GM12878 (cell line): Measurements from ENCODE around the gene FGF14. TPM values are rescaled to one million over a fixed set of nuclear protein-coding genes. Genes with fewer than 3 reads are reported as not detected.

Experiments
- ATAC-seq: fragments of 200-7000 bp; cut with Tn5 transposase; 3 replicates; pipeline ENCODE4 v1.9.1; 2020; ENCODE audit warnings: mild to moderate bottlenecking, moderate library complexity
- BruUV-seq: library from RNA; stranded (reverse); fragments of 400-500 nt; replicated peaks from 2 replicates; lab custom pipeline; 2021; lab: Mats Ljungman, UMichigan
- CTCF ChIA-PET: fragments of 300-600 bp; sonication (Branson Sonifier 250); formaldehyde crosslinking; extraction: SDS; loops from one replicate; lab custom pipeline; 2021; ENCODE audit warnings: inconsistent platforms; lab: Yijun Ruan, JAX
- POLR2A ChIA-PET: fragments of 350-600 bp; formaldehyde crosslinking; extraction: SDS; loops from one replicate; lab custom pipeline; 2021; ENCODE audit warnings: inconsistent platforms; lab: Charles Lee
- RAD21 ChIA-PET: fragments of 300-600 bp; sonication (Branson Sonifier 250); formaldehyde crosslinking; loops from one replicate; lab custom pipeline; 2023; ENCODE audit warnings: antibody characterized with exemption; ENCODE audit not compliant: unreplicated experiment; lab: Charles Lee
- SMC1A ChIA-PET: fragments of 300-600 bp; sonication (Branson Sonifier 250); formaldehyde crosslinking; loops from one replicate; lab custom pipeline; 2023; ENCODE audit not compliant: unreplicated experiment, uncharacterized antibody; lab: Charles Lee
- DNase-seq: peaks from one replicate; pipeline ENCODE4 v3.0.0-alpha.2; 2011; ENCODE audit warnings: low read depth, low spot score
- FAIRE-seq: peaks from 3 replicates; lab custom pipeline; 2011; peaks lifted over from hg19 to GRCh38; lab: Jason Lieb, UNC
- H2AFZ ChIP-seq: 2 replicates; pipeline ENCODE4 v1.6.0; 2011; ENCODE audit warnings: low read depth, low read length, control low read depth; ENCODE audit not compliant: control insufficient read depth
- H3K27ac ChIP-seq: 2 replicates; pipeline ENCODE4 v1.5.1; 2011; ENCODE audit warnings: control low read depth; ENCODE audit not compliant: control insufficient read depth, insufficient read depth
- H3K27me3 ChIP-seq, 2 experiments: replicated peaks in 1 of 2; 2 replicates each; pipeline versions ENCODE4 v1.6.0 to v1.6.1; 2011; ENCODE audit warnings: low read length in 1 of 2; ENCODE audit not compliant: control insufficient read depth in 2 of 2, insufficient read depth in 2 of 2
- H3K36me3 ChIP-seq, 2 experiments: 2 replicates each; pipeline ENCODE4 v1.5.1; 2011; ENCODE audit warnings: low read length in 1 of 2; ENCODE audit not compliant: control insufficient read depth in 2 of 2, insufficient read depth in 2 of 2
- H3K4me1 ChIP-seq: 2 replicates; pipeline ENCODE4 v1.6.1; 2011; ENCODE audit warnings: mild to moderate bottlenecking, low read length, moderate library complexity, mixed read lengths; ENCODE audit not compliant: control insufficient read depth, insufficient read depth
- H3K4me2 ChIP-seq: 2 replicates; pipeline ENCODE4 v1.6.0; 2011; ENCODE audit warnings: control low read depth; ENCODE audit not compliant: control insufficient read depth, insufficient read depth
- H3K4me3 ChIP-seq: fragments of 200-600 bp; sonication (generic); 2 replicates; pipeline ENCODE4 v1.5.1; 2016
- H3K79me2 ChIP-seq: 2 replicates; pipeline ENCODE4 v1.6.0; 2011; ENCODE audit warnings: low read length; ENCODE audit not compliant: control insufficient read depth, insufficient read depth
- H3K9ac ChIP-seq: 2 replicates; pipeline ENCODE4 v1.8.0; 2011; ENCODE audit warnings: low read length, control low read depth, mixed read lengths; ENCODE audit not compliant: control insufficient read depth, insufficient read depth
- H3K9me3 ChIP-seq: replicated peaks from 3 replicates; pipeline ENCODE4 v1.5.1; 2011; ENCODE audit warnings: mild to moderate bottlenecking, low read length; ENCODE audit not compliant: control insufficient read depth, insufficient read depth
- H4K20me1 ChIP-seq: 2 replicates; pipeline ENCODE4 v1.6.0; 2011; ENCODE audit not compliant: control insufficient read depth, insufficient read depth
- BACH1 ChIP-seq: fragments of 450-650 bp; IDR thresholded peaks from 2 replicates; pipeline ENCODE4 v1.6.1; 2017; ENCODE audit warnings: mild to moderate bottlenecking, borderline replicate concordance
- BCL3 ChIP-seq: IDR thresholded peaks from 2 replicates; pipeline ENCODE4 v1.6.1; 2011; ENCODE audit warnings: borderline replicate concordance, low read depth, mild to moderate bottlenecking, moderate library complexity, low read length; ENCODE audit not compliant: insufficient read depth, poor library complexity, severe bottlenecking
- BHLHE40 ChIP-seq, 2 experiments: fragments of 450-650 bp in 1 of 2; IDR thresholded peaks; 2 replicates each; pipeline ENCODE4 v1.6.1; 2011 to 2017; ENCODE audit warnings: low read depth in 2 of 2, borderline replicate concordance in 1 of 2, improper control_type of control experiment in 1 of 2, low read length in 1 of 2, mild to moderate bottlenecking in 1 of 2
- BRCA1 ChIP-seq: IDR thresholded peaks from 2 replicates; pipeline ENCODE4 v1.6.1; 2011; ENCODE audit warnings: low read depth, low read length, improper control_type of control experiment
- CBFB ChIP-seq: IDR thresholded peaks from 2 replicates; pipeline ENCODE4 v1.6.1; 2016; ENCODE audit warnings: antibody characterized with exemption, low read depth
- CREM ChIP-seq: IDR thresholded peaks from 2 replicates; pipeline ENCODE4 v1.6.1; 2014; ENCODE audit warnings: antibody characterized with exemption, low read depth
- HDAC6 ChIP-seq: fragments of 200-600 bp; sonication (generic); IDR thresholded peaks from one replicate; pipeline ENCODE4 v1.8.0; 2017; ENCODE audit warnings: antibody characterized with exemption; ENCODE audit not compliant: unreplicated experiment
- HDGF ChIP-seq: fragments of 450-650 bp; IDR thresholded peaks from 2 replicates; pipeline ENCODE4 v1.6.1; 2016; ENCODE audit warnings: antibody characterized with exemption
- IRF3 ChIP-seq: fragments of 450-650 bp; IDR thresholded peaks from 2 replicates; pipeline ENCODE4 v1.6.1; 2014; ENCODE audit warnings: mild to moderate bottlenecking
- KDM1A ChIP-seq: fragments of 200-600 bp; sonication (generic); IDR thresholded peaks from 2 replicates; pipeline ENCODE4 v1.6.1; 2016; ENCODE audit warnings: borderline replicate concordance
- LARP7 ChIP-seq: fragments of 450-650 bp; IDR thresholded peaks from 2 replicates; pipeline ENCODE4 v1.6.1; 2017; ENCODE audit warnings: mild to moderate bottlenecking
- MYC ChIP-seq: IDR thresholded peaks from 2 replicates; pipeline ENCODE4 v1.6.1; 2011; ENCODE audit warnings: mild to moderate bottlenecking, low read length, moderate library complexity, inconsistent platforms; ENCODE audit not compliant: insufficient read depth, insufficient replicate concordance, insufficient read length, severe bottlenecking
- NFYA ChIP-seq: IDR thresholded peaks from 2 replicates; pipeline ENCODE4 v1.6.1; 2011; ENCODE audit warnings: low read depth, mild to moderate bottlenecking, low read length, improper control_type of control experiment, borderline replicate concordance
- NRF1 ChIP-seq: conservative IDR thresholded peaks from 2 replicates; pipeline ENCODE4 v1.6.1; 2011; ENCODE audit warnings: mild to moderate bottlenecking, low read depth, low read length, improper control_type of control experiment
- PML ChIP-seq: IDR thresholded peaks from 2 replicates; pipeline ENCODE4 v1.6.1; 2012; ENCODE audit warnings: low read length, inconsistent platforms
- RCOR1 ChIP-seq: conservative IDR thresholded peaks from 2 replicates; pipeline ENCODE4 v1.6.1; 2012; ENCODE audit warnings: low read depth, low read length, improper control_type of control experiment
- RELB ChIP-seq: fragments of 450-650 bp; IDR thresholded peaks from 2 replicates; pipeline ENCODE4 v1.6.1; 2017; ENCODE audit warnings: low read depth, mild to moderate bottlenecking, moderate library complexity
- STAT3 ChIP-seq: IDR thresholded peaks from 2 replicates; pipeline ENCODE4 v1.6.1; 2011; ENCODE audit warnings: low read depth, low read length, improper control_type of control experiment
- ZNF24 ChIP-seq: fragments of 450-650 bp; IDR thresholded peaks from 2 replicates; pipeline ENCODE4 v1.6.1; 2017; ENCODE audit warnings: antibody characterized with exemption, mild to moderate bottlenecking
- WGBS: methylation state at CpG from one replicate; pipeline ENCODE4 v1.1.6; 2016; ENCODE audit warnings: low lambda C conversion rate; ENCODE audit not compliant: insufficient replicate concordance, insufficient coverage; ENCODE audit errors: missing lambda C conversion rate; 5-methylcytosine and 5-hydroxymethylcytosine counted together
- in situ Hi-C: fragments of 300-500 bp; cut with MboI; formaldehyde crosslinking; loops from 9 replicates; pipeline ENCODE4 v1.14.3; 2018; ENCODE audit warnings: mixed read lengths
- intact Hi-C: fragments of 100-400 bp; cut with micrococcal nuclease; formaldehyde crosslinking; loops from one replicate; pipeline ENCODE4 v1.14.2; 2022; ENCODE audit not compliant: unreplicated experiment
- polyA plus RNA-seq, 11 experiments: library from polyadenylated mRNA; depleted of rRNA in 4 of 11; unstranded in 6 of 11; stranded (reverse) in 5 of 11; fragments of >200 nt; fragmentation: Nextera tagmentation in 4 of 11; fragmentation: Illumina TruSeq in 1 of 11; extraction: Ambion mirVana in 4 of 11; extraction: Trizol in 1 of 11; gene quantifications; 1 replicate in 1 of 11; 2 replicates in 10 of 11; pipeline versions ENCODE4 v1.2.1 to v1.2.3, GENCODE V29; 2011 to 2016; ENCODE audit warnings: inconsistent platforms in 2 of 11, missing spikeins in 2 of 11, low read depth in 1 of 11
- total RNA-seq, 4 experiments: library from RNA; depleted of rRNA in 3 of 4; stranded (reverse); fragments of >200 nt in 3 of 4; fragmentation: Illumina TruSeq in 1 of 4; extraction: Trizol in 1 of 4; gene quantifications; 2 replicates each; pipeline versions ENCODE4 v1.2.1 to v1.2.3, GENCODE V29; 2013 to 2021

Gene FGF14
- total and polyA plus RNA-seq, 10 of the 15 experiments (the other 5 are each of a cell fraction or from before 2014, with no cell fraction given), result under 0.01 to 0.44 (median 0.04) TPM

- H3K9me3 ChIP-seq, result no peaks in the 10 kb centered on the region
- POLR2A ChIA-PET, result no interaction called here
- TF ChIP-seq STAT3, result no peak
- TF ChIP-seq MYC, result no peak
- TF ChIP-seq IRF3, result no peak
- no peak for TF ChIP-seq PML
- TF ChIP-seq BHLHE40 (IDR thresholded peaks at IDR 0.05; ENCODE audit: borderline replicate concordance in 1 of 2, low read depth in 2 of 2, low read length in 1 of 2), result no peak
- no peak for TF ChIP-seq NFYA
- no peak for TF ChIP-seq BACH1
- no peak for TF ChIP-seq RCOR1
- TF ChIP-seq LARP7, result no peak
- TF ChIP-seq CREM, result no peak
- TF ChIP-seq BRCA1, result no peak
- TF ChIP-seq HDAC6, result no peak
- no peak for TF ChIP-seq CBFB
- no peak for TF ChIP-seq NRF1
- no peak for TF ChIP-seq BCL3
- no peak for TF ChIP-seq ZNF24
- no peak for TF ChIP-seq HDGF
- no peak for TF ChIP-seq RELB
- no peak for TF ChIP-seq KDM1A
- H3K79me2 ChIP-seq, result no peaks in the 10 kb centered on the region
- CTCF ChIA-PET, result no interaction called here
- no TSS peak for BruUV-seq
- WGBS, result 4% methylated on average over 4 of the region's 4 CpGs
- no peak overlapping the region for H3K27ac ChIP-seq
- intact Hi-C loops, result no loop called here
- H4K20me1 ChIP-seq, result no peaks in the 10 kb centered on the region
- in situ Hi-C loops, result no loop called here
- no peak overlapping the region for H3K4me2 ChIP-seq
- H2AFZ ChIP-seq, result no peak overlapping the region
- H3K36me3 ChIP-seq, result no peaks in the 10 kb centered on the region
- DNase-seq (no peak), FAIRE-seq (no peak), ATAC-seq (no peak)
- H3K27me3 ChIP-seq, result no peaks in the 10 kb centered on the region
- H3K4me3 ChIP-seq, result no peak overlapping the region
- RAD21 ChIA-PET, result no interaction called here
- H3K4me1 ChIP-seq, result no peaks in the 10 kb centered on the region
- SMC1A ChIA-PET, result no interaction called here
- no peak overlapping the region for H3K9ac ChIP-seq
These were observed 573.7 kb downstream of the FGF14 start for GRCh38 chr13:101828119-101828518.
